Transverse colon (tissue), 4 donors: ENCODE data around the gene PRKAG3.

Source experiments
- CTCF ChIP-seq, 5 experiments: fragments of 200-600 bp in 3 of 5; fragments of 450-650 bp in 2 of 5; sonication (generic) in 3 of 5; IDR thresholded peaks; 1 replicate in 2 of 5; 2 replicates in 3 of 5; pipeline ENCODE4 v1.5.1; 2016 to 2017; ENCODE audit warnings: antibody characterized with exemption in 5 of 5, inconsistent platforms in 3 of 5, mild to moderate bottlenecking in 2 of 5, moderate library complexity in 1 of 5
- EP300 ChIP-seq: sonication (generic); formaldehyde crosslinking; IDR thresholded peaks from one replicate; pipeline ENCODE4 v1.6.1; 2017; ENCODE audit warnings: antibody characterized with exemption, low read depth
- POLR2A ChIP-seq: fragments of 450-650 bp; IDR thresholded peaks from one replicate; pipeline ENCODE4 v1.6.1; 2016; ENCODE audit warnings: antibody characterized with exemption, mild to moderate bottlenecking, moderate library complexity
- POLR2AphosphoS5 ChIP-seq, 3 donors: sonication (generic); formaldehyde crosslinking; IDR thresholded peaks; one replicate each; pipeline ENCODE4 v1.6.1; 2016; ENCODE audit warnings: antibody characterized with exemption in 3 of 3

GRCh38 chr2:218819093-218819492, 12.5 kb downstream of the PRKAG3 start:
- TF ChIP-seq CTCF (IDR thresholded peaks at IDR 0.05) (no peak), POLR2A (no peak), POLR2AphosphoS5 (IDR thresholded peaks at IDR 0.05) (no peak), EP300 (no peak)
